HL-60/S4 treated with phorbol 12-myristate 13-acetate at 8.2 ng/mL for 4 days and 3 days (cell line): ENCODE results near the gene DNMT3A.

Source experiments
- in situ Hi-C: fragments of 300-500 bp; cut with MboI; formaldehyde crosslinking; loops from 2 replicates; pipeline ENCODE4 v1.15.0; 2022; ENCODE audit warnings: low sequenced_read_pairs

DNMT3A gene

DNA sequence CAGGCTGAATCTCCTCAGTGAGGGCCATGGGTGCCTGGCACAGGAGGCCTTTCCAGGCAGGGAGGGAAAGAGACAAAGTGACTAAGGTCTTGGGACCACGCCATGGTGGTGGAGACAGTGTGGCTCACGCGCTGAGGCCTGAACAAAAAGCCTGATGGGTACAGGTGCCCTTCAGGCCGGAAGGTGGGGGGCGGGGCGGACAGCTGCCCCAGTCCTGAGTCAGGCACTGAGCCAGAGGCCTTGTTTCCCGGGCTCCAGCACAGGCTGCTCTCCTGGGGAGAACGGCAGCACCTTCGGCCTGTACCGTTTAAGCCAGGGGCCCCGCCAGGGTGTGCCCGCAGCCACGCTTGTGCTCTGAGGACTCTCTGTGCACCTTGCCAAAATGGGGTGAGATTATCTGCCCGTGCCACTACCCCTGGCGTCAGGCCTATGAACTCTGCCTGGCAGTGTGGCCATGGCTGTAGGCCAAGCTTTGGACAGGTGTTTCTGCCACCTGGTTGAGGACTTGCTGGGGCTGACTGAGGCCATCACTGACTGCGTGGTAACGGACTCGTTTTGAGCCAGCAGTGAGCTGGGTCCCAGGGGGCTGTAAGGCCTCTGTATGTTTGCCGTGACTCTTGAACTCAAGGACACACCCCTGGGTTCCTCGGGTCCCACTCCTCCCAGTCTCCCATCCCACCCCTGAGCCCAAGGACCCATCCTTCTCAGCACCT is 31.7 kb upstream of the DNMT3A start:
- in situ Hi-C loops = no loop called here

DNA sequence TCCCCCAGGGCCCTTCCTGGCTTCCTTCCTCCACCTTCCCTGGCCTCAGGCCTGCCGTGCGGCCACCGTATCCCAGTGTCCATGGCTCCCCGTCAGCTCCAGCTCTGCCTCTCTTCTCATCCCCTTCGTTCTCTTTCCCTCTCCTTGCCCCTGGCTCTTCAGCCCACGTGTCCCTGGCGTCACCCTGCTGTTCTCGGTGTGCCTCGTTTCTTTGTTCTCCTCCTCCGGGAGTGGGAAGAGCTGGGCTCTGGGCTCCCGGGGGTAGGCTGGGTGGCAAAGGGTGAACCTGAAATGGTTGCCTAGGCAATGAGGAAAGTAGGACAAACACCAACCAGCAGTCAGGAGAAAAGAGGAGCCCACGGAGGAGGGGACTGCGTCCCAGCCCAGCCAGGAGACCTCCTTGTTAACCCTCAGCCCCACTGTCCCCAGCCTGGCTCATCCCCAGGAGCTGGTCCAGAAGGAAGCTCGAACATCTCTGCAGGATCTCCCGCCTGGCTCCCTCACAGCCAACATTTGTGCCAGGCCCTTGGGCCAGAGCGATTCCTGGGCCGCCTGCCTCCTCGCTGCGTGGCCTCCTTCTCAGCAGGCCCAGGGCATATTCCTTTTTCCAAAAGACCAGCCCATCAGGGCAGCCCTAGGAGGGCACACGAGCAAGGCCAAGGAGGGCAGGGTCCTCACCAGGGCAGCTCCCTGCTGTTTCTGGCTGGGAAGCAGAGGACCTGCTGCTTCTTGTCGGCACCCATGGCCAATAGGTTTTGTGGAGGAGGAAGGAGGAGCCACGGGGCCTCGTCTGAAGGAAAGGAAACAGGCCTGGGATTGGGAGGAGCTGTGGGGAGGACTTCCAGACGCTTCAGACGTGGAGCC is 30.9 kb upstream of the DNMT3A start:
- in situ Hi-C loops = no loop called here

DNA sequence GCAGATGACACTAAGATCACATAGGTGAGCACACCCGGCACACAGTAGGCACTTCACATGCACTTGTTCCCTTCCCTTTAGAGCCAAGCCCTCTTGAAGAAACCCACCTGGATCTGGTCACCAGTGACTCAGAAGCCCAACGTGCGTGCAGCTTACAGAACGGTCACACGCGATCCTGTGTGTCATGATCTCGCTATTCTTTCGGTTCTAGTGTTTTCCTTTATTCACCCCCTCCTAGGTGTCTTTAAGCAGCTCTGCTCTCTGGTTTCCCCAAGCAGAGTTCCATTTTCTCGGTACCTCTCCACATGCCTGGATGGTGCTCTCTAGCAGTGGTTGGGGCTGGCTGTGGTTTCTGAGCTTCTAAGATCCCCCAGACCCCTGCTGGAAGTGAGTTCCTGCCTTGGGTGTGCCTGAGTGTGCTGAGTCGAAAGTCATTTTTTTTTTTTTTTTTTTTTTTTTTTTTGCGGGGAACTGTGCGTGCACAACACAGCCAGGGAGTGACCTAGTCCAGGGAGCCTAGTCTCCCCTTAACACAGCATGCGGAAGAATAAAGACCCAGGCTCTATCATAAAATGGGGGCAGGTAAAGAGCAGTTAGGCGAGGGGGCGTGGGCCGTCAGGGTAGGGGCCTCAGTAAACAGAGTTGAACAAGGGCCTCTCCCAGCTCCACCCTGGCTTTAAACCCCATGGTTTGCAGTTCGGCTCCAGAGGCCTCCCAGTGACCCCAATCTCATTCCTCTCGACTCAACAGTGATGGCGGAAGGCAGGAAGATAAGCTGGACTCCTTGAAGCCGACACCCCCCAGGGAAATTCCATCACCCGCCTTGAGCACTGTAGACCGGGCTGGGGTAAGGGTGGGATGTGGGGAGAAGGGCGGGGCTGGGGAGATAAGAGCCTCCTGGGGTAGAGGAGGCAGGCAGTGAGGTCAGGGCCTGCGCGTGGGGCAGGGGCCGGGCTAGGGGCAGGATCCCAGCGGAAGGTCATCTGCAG is 29.8 kb upstream of the DNMT3A start:
- in situ Hi-C loops = no loop called here

DNA sequence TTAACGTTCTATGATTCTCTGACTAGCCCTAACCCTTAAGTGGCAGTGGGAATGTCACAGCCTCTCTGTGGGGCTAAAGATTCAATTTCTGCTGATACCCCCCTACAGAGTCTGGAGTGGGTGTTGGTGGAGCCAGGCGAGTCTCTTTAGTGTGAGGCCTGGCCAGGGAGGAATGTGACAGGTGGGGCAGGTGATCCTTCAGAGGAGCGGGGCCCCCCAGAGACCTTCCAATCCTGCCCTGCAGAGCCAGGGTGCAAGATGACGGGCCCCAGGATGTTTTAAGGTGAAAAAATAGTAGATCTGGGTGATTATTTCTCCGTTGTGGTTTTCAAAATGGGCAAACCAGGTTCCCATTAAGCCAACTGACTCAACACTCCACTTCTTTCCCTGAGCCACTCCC is 28.2 kb upstream of the DNMT3A start:
- in situ Hi-C loops = no loop called here

DNA sequence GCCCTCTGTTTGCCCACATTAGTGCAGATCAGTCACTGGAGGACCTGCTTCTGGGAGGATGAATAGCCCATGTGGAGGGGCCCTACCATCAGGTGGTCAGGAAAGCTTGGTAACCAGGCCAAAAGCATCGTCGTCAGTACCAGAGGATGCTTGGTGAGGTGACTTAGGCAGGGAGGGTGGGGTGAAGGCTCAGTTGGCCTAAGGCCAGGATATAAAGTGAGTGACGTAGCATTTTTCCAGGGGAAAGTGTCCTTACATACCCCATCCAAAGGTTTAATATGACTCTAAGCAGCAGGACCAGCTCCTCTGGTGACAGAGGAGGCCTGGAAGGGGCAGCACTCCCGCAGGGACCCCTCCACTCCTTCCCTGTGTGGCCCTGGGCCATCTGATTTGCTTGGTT is 27.7 kb upstream of the DNMT3A start:
- in situ Hi-C loops = no loop called here

DNA sequence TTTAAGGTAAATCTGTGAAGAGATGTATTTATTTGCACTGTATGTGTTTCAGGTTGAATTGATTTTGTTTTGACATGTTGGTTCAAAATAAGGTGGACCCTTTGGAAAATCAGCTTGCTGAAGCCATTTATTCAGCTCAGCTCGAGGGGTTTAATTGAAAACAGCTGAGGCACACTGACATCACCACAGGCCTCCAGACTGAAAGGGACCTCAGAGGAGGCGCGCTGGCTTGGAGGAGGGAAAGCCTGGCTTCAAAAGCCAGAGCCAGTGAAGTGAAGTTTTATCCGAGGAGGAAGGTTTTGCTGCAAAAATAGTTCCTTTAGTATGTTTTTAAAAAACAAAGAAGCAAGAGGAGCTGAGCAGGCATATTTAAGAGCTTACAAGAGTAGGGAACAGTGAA is 26.9 kb upstream of the DNMT3A start:
- in situ Hi-C loops = no loop called here

DNA sequence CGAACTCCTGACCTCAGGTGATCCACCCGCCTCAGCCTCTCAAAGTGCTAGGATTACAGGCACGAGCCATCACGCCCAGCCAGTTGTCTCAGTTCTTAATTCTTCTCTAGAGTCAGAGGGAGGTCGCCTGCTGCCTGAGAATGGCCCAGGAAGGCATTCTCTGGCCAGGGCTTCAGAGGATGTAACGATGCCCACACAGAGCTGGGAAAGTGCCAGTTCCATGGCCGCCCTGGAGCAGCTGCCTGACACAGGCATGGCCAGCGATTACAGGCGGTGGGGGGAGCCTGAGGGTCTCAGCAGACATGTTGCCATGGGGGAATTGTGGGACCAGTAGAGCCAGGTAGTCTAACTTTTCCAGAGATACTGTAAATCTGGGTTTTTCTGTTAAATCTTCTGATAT is 25.6 kb upstream of the DNMT3A start:
- in situ Hi-C loops = no loop called here

DNA sequence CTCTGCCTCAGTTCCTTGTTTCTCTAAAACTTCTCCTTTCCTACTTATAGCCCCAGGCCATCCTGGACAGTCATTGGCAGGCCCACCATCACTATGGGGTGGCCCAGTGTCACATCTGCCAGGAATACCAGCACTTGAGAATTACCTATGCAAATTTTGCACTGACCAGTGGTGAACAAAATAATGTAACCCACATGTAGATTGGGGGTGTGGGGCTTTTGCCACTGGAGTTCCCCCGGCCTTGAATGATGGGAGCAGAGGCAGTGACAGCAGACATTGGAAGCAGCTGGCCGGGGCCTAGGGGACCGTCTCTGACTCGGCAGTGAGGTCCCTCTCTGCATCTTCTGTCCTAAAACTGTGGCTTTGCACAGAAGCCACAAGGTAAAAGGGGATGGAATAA is 24.9 kb upstream of the DNMT3A start:
- in situ Hi-C loops = no loop called here

DNA sequence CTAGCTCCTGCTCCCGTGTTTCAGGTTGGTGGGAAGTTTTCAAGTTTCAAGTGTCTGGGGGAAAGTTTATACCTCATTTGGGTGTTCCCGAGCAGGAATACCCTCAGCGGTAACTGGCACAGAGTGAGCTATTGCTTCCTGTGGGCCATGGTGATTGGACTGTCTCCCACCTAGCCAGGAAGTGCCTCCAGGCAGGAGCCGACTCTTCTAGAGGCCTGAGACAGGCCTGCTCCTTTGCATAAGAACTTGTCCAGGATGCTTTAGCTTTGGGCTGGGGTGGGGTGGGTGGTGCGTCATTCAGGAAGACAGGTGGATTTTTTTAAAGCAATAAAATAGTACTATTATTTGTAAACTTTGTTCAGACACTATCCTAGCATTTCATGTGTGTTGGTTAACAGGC is 23.5 kb upstream of the DNMT3A start:
- in situ Hi-C loops = no loop called here

DNA sequence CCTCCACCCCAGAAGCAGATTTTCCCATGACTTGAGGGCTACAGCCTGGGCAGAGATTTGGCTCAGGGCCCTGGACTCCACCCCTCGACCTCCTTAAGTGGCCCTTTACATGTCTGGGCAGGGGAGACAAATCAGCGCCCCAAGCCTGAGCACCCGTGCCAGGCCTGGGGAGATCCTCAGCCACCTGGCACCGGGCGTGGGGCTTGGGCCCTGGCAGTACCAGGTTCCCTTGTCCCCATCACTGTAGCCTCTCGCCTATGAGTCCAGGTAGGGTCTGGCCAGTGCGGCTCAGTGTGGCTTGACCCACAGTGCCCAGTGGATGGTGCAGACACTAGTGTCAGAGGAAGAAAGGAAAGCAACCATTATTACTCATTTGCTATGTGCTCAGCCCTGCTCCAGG is 22.0 kb upstream of the DNMT3A start:
- in situ Hi-C loops = no loop called here

DNA sequence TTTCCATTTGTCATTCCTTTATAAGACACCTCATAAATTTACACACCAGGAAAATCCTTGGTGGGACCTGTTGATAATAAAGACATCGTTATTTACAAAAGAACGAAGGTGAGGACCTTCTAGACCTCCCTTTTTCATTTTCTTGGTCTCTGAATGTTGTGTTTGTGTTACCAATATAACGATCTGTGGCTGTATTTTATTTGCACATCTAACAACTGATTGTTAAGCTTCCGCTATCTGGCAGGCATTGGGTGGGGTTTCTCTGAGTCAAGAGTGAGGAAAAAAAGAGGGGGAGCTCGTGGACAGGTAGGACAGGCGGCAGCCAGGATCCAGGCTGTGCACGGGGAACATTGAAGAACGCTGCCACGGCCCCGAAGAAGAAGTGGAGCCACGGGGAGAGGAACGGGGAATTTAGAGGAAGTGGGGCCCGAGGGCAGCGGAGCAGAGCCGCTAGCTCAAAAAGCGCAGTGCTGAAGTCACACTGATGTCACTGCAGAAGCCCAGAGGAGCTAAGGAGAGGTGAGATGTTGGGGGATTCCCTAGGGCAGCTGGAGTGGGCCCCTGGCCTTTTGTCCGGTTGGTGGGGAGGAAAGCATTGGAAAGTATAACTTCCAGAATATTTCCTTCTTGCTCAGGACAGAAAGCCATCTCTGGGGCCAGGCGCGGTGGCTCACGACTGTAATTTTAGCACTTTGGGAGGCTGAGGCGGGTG is 20.9 kb upstream of the DNMT3A start:
- in situ Hi-C loops = no loop called here

DNA sequence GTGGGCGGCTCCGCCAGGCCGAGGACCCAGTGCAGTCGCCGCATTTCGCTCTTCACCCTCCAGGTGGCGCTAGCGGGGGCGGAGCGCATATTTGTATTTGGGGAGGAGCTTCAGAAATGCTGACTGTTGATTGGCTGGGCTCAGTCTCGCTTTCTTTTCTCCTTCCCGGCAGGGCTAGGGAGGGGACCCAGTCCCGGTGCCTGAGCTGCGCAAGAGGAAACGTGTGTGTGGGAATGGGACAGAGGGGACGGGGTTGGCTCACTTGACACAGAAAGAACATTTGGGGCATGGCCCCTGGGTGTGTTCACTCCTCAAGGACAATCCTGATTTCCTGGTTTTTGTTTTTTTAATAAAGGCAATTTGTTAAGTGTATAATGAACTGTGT is 20.3 kb upstream of the DNMT3A start:
- in situ Hi-C loops = no loop called here

DNA sequence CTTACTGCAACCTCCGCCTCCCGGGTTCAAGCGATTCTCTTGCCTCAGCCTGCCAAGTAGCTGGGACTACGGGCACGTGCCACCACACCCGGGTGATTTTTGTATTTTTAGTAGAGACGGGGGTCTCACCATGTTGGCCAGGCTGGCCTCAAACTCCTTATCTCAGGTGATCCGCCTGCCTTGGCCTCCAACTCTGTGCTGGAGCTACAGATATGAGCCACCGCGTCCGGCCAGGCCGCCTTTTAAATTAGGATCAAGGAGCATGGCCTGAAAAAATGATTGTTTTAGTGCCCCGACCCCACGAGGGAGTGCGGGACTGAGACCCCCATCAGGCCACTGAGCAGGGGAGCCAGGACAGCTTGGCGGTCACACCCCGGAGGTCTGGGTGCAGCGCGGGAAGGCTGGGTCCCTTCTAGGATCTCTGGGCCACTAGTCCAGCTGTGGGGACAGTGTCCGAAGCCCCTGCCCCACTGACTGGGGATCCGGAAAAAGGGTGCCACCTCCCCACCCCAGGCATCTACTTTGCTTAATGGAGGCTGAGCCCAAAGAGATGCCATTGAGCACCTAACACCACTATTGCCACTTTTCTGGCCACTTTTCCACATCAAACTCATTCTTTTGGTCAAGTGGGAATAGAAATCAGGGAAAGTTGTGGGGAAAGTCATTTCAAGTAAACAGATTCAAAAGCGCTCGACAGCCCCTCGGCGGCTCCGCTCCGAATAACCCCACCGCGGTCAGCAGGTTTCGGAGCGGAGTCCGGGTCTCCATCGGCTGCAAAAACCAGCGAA is 19.7 kb upstream of the DNMT3A start:
- in situ Hi-C loops = no loop called here

DNA sequence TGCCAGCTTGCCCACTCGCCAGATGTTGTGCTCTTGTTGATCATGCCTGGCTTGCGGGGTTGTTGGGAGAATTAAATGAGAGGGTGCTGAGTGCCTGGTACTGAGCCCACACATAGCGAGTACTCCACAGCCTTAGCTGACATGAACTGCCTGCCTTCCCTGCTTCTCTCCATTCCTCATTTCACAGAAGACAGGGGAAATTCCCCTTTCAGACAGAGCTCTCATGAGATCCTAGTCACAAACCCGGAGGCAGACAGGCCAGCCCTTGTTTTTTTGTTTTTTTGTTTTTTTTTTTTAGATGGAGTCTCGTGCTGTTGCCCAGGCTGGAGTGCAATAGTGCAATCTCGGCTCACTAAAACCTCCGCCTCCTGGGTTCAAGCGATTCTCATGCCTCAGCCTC is 17.1 kb upstream of the DNMT3A start:
- in situ Hi-C loops = loop anchor here (10.0 kb wide), 1 partner anchor 54 kb away; no protein-coding TSS in a partner anchor

DNA sequence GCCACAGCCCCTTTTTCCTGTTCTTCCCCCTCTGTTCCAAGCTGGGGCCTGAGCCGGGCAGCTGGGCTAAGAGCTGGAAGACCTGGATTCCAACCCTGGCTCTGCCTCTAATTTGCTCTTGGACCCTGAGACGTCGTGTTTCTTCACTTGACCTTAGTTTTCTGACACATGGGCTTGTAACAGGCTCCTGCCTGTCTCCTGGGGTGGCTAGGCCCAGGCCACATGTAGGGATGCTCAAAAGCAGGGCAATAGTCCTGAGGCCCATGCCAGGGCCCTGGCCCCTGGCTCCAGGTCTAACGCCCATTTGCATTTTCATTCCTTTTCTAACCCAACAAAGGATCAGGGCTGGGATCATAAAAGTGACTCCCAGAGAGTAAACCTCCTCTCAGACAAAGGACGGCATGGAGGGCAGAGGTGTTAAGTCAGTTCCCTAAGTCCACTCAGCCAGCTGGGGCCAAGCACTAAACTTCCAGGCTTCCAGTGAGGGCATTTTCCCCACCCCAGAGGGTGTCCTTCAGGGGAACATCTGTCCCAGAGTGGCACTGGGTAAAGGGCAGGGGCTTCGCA is 16.6 kb upstream of the DNMT3A start:
- in situ Hi-C loops = loop anchor here (10.0 kb wide), 1 partner anchor 54 kb away; no protein-coding TSS in a partner anchor

DNA sequence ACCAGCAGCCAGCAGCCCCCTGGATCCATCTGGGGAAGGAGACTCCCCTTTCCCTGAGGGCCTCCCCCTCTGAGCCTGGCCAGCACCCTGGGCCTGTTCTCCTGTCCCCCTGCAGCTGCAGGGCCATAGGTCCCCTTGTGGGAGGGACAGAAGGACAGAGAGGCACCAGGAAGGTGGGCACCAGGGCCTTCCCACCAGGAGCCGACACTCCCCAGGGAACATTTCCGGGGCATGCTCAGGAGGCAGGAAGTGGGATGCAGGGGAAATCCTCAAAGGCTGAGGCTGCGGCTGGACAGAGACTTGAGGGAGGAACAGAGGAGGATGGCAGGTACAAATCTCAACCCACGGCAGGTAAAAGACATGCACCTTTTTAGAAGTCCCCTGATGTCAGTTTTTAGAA is 14.4 kb upstream of the DNMT3A start:
- in situ Hi-C loops = loop anchor here (10.0 kb wide), 1 partner anchor 51 kb away; no protein-coding TSS in a partner anchor

DNA sequence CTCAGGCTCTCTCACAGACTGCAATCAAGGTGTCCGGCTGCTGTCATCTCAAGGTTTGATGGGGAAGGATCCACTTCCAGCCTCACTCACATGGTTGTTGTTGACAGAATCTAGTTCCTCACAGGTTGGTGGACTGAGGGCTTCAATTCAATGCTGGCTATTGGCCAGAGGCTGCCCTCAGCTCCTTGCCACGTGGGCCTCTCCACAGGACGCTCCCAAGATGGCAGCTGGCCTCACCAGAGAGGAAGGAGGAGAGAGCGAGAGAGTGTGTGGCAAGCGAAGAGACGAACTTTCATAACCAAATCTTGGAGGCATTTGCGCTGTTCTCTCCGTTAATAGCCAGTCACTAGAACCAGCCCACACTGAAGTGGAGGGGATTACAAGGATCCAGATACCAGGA is 13.5 kb upstream of the DNMT3A start:
- in situ Hi-C loops = loop anchor here (10.0 kb wide), 1 partner anchor 50 kb away; no protein-coding TSS in a partner anchor

DNA sequence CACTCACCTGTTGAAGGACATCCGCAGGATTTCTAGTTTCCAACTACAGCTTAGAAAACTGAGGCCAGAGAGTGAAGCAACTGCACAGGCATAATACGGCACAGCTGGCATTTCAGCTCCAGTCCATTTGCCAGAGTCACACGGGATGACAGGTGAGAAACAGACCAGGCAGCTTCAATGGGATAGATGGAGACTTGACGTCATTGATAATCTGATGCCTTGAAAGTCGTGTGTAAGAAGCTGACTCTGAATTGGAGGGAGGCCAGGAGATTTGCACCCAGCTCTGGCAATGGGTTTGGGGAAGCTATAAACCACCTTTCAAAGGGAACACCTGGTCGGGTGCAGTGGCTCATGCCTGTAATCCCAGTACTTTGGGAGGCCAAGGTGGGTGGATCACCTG is 12.4 kb upstream of the DNMT3A start:
- in situ Hi-C loops = loop anchor here (10.0 kb wide), 1 partner anchor 49 kb away; no protein-coding TSS in a partner anchor

DNA sequence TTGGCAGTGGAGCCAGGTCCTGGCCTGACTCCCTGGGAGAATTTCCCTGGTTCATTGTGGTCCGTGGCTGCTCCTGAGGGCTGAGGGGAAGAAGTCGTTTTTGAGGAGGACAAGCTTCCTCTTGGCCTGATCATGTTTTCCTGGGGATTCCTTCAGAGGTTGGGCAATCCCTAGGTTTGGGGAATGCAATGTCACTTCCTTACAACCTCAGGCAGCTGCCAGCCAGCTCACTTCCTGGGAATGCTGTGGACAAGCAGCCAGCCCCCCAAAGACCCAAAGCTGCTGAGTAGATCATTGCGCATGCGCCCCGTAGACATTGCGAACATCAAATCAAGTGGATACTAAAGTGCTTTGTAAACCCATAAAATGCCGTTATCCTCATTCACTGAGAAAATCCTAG is 7.7 kb upstream of the DNMT3A start:
- in situ Hi-C loops = no loop called here
